ENCODE measurements around the gene ENOX1.
A peak's percentile ranks its signal among the peaks of the same experiment; 100 is the strongest.

ENOX1 gene

GRCh38 chr13:43608400-43609137, 178.2 kb downstream of the ENOX1 start:
- DNase-seq (ENCODE audit: low read depth), result no peak

DNA sequence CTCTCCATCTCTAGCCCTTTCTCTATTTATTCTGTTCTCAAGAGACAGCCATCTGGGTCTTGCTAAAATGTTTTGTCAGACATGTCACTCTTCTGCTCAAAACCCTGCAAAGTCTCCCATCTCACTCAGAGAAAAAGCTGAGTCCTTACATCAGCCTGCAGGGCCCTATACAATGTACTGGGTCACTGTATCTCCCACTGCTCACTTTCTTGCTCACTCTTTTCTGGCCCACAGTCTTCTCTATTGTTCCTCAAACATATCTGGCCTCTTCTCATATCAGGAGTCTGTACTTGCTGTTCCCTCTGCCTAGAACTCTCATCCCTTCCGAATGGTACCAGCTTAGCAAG, 189.2 kb downstream of the ENOX1 start:
- DNase-seq (ENCODE audit: low read depth), result no peak

DNA sequence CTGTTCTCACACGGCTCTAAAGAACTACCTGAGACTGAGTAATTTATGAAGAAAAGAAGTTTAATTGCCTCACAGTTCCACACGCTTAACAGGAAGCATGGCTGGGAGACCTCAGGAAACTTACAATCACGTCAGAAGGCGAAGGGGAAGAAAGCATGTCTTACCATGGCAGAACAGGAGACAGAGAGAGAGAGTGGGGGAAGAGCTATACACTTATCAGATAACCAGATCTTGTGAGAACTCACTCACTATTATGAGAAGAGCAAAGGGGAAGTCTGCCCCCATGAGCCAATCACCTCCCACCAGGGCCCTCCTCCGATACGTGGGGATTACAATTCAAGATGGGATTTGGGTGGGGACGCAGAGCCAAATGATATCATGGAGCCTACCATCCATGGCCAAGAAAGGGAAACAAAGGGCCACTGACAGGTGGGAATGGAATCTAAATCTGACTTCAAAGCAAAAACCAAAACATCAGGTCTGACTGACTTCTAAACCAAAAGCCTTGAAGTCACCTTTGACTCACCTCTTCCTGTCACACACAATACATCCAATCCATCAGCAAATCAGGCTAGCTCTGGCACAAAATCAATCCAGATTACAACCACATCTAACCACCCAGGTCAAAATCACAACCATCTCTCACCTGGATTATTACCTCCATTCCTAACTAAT, 189.7 kb downstream of the ENOX1 start:
- DNase-seq (ENCODE audit: low read depth), result no peak

DNA sequence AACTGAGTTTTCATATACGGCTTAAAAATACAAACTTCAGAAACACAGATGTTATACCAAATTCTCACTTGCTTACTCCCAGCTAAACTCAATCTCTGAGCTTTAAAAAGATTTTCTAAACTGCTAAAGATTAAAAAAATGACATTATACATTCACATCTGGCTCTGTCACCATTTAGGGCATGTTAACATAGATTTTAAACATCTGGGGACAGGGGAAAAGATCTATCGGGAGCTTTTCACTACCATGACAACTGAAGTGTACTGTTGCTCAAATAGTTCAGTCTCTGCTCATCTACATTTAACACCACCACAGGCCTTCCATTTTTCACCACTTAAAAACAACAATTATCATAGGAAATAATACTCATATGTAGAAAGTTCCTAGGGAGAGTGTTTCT, 190.8 kb downstream of the ENOX1 start:
- no peak for DNase-seq (ENCODE audit: low read depth)

DNA sequence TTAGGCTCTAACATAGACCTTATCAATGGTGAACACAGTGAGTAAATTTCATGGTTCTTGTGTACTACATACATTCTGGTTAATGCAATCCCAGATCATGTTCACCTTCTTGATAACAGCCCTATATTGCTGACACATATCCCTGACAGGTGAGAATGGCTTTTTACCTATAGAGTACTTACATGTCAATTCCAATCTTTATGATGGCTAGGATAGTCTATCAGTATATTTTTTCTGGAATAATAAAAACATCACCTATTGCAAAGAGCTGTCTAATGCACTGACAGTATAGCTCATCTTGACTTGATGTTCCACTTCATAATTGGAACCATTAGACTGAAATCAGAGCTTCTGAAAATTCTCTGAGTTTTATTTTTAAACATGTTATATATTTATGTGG, 199.4 kb downstream of the ENOX1 start:
- no peak for DNase-seq (ENCODE audit: low read depth)

GRCh38 chr13:43584751-43585150, 202.0 kb downstream of the ENOX1 start:
- DNase-seq (ENCODE audit: low read depth), result no peak

DNA sequence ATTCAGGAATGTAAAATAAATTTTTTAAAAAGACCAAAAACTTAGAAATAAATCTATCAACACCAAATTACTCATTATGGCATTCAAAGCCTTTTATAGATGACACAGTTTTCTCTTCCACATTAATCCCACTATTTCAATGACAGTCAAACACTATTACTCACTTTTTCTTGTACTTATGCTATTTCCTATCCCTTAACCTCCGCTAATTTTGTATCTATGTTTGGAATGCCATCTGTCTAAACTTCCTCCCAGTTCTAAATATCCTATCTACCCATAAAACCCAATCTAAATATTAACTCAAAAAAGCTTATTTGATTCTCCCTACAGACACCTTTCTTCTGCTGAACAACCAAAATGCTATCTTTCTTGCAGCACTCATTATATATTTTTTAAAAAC, 203.5 kb downstream of the ENOX1 start:
- no peak for DNase-seq (ENCODE audit: low read depth)

GRCh38 chr13:43580280-43580679, 206.5 kb downstream of the ENOX1 start:
- DNase-seq (ENCODE audit: low read depth), result no peak

- no peak for DNase-seq (ENCODE audit: low read depth)
Measured at GRCh38 chr13:43579321-43579720, 207.5 kb downstream of the ENOX1 start.

DNA sequence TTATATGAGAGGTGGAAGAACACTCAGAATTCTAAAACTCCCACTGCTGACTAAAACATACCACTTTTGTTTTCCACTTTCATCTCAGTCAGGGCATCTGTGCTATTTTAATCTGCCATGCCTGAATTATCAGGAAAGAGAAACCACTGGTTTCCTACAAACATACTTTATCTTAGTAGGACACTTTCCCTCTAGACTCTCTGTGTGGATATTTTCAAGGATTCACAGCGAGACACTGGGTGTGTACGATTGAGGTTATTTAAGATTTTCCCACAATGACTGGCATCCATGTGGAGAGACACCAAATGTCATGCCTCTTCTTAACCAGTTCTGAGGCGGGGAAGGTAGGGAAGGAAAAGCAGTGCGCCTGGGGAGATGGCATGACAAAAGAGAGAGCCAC, 212.2 kb downstream of the ENOX1 start:
- DNase-seq (ENCODE audit: low read depth), result no peak

DNA sequence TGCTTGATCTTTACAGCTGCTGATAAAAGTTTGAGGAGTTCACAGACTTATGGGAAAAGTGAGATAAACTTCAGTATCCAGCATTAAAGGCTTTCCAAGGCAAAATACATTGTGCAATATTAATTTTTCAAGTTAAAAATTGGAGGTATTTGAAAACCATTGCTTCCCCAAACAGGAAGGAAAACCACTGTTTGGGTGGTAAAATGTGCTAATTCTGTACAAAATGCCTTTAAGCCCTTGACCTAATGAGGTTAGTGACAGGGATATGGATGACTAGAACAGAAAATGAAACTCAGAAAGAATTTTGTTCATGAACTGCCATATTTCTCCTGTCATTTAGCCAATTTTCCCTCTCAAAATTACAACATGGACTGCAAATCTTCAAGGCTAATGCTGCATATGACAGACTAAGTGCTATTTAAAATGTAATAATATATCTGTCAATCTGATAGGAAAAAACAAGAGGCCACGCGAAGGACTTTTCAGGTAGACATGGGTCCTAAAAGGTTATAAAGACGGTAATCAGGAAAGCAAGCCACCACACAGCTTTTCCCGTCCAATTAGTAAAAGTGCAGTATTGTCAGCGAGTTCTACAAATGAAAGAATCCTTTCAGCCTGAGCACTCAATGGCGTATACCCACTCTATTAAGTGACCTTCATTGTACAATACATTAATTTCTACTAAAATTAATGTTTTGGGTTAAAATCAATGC, 212.8 kb downstream of the ENOX1 start:
- DNase-seq (ENCODE audit: low read depth), result no peak

DNA sequence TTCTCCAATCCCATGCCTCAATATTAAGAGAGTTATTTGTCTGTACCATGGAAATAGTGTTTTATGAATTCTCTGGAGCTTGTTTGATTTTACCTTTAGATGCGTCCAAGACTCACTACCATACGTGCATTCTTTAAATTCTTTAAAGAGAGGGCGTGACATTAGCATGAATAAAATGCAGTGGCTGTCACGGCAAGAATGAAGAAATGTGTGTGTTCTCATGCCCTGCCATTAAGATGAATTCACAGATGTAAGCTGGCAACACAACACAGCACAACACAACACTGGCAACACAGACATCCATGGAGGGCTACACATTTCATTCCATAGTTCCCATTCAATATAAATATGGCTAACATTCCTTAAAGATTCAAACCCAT, 213.4 kb downstream of the ENOX1 start:
- DNase-seq (ENCODE audit: low read depth), result no peak

GRCh38 chr13:43572656-43573360, 214.0 kb downstream of the ENOX1 start:
- DNase-seq (ENCODE audit: low read depth), result peak; percentile 63

DNA sequence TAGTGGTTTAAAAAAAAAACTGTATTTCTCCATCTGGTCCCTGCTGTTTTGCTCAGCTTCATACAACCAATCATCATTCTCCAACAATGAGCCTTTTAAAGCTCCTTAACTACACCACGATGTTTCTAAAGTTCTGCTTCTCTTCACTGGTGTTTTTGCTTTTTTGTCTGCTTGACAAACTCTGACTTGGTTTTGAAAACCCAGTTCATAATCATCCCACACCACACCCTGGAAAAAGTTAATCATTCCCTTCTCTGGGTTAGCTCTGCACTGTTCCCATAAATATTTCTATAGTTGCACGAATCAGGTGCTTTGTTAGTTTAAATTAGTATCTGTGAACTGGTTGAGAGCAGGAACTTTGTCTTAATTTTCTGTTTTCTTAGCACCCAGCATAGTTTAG, 217.1 kb downstream of the ENOX1 start:
- no peak for DNase-seq (ENCODE audit: low read depth)

GRCh38 chr13:43567608-43568007, 219.2 kb downstream of the ENOX1 start:
- peak; percentile 18 for DNase-seq (ENCODE audit: low read depth)

DNA sequence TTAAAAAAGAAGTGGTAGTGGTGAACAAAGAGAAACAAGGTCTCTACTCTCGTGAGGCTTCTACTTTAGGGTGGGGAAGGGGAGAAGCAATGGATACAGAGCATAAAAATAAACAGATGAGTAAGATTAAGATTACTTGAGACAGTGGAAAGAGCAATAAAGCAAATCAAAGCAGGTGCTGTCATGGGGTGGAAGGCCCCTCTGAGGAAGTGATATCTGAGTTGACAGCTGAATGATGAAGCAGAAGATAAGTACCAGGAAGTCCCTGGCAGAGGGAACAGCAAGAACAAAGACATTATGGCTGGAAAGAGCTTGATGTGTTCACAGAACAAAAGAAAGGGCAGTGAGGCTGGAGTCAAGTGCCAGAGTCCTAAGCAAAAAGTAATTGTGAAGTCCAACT, 221.8 kb downstream of the ENOX1 start:
- no peak for DNase-seq (ENCODE audit: low read depth)

- no peak for DNase-seq (ENCODE audit: low read depth)
Measured at GRCh38 chr13:43561081-43561480, 225.7 kb downstream of the ENOX1 start.

DNA sequence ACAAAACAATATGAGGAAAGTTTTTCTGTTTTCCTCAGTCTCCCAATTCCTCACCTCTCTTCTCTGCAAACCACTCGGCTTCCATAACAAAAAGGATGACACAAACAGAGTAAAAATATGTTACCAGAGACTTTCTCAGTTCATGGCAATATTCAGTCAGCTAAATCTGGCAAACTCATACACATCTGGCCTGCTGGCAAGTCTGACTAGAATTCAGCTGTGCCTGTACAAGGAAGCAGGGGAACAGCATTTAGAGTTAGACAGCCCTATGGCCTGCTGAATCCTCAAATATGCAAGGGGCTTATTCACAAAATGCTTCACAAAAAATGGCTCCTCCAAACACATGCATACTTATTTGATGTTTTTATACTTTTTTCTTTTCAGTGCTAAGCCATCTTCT, 227.8 kb downstream of the ENOX1 start:
- peak; percentile 14 for DNase-seq (ENCODE audit: low read depth)

- no peak for DNase-seq (ENCODE audit: low read depth)
Measured at GRCh38 chr13:43558326-43558725, 228.4 kb downstream of the ENOX1 start.

- no peak for DNase-seq (ENCODE audit: low read depth)
Measured at GRCh38 chr13:43555667-43556066, 231.1 kb downstream of the ENOX1 start.

- no peak for DNase-seq (ENCODE audit: low read depth)
Measured at GRCh38 chr13:43551897-43552456, 234.8 kb downstream of the ENOX1 start.

DNA sequence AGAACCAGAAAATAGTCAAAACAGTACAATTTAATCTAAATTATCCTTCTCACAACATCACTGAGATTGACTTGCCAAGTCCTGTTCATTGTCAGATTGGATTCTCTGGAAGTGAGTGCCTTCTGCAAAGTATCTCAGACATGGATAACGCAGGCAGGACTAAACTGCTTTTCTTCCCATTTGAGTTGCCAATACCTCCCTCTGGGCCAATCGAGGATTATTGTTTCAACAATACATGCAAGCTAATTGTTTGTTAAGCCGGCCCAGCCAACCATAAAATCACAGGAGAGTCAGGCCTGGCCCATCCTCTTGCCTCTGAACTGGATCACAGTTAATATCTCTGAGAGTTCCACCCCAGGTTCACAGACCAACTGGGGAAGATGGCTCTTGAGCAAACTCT, 240.0 kb downstream of the ENOX1 start:
- no peak for DNase-seq (ENCODE audit: low read depth)
